DMS114 treated with DMSO at 0.1 percent for 48 hours (cell line): ENCODE data around the gene TCP10L.
"Not testable (repeated sequence)": the region's sequence is repeated elsewhere in the genome, so short reads cannot be mapped to it uniquely, and the experiment has no call there.

Source experiments
- DNase-seq: peaks from one replicate; lab custom pipeline; 2025; ENCODE audit not compliant: unreplicated experiment; lab: John Stamatoyannopoulos, UW

TCP10L gene

GRCh38 chr21:32587120-32587519 lies 1.8 kb upstream of the TCP10L start:
- DNase-seq: no peak

GRCh38 chr21:32585970-32586369 lies 647 bp upstream of the TCP10L start:
- no peak for DNase-seq

GRCh38 chr21:32584472-32584871 lies 851 bp downstream of the TCP10L start:
- DNase-seq: no peak

GRCh38 chr21:32581732-32582131 lies 3.6 kb downstream of the TCP10L start:
- DNase-seq: no peak

GRCh38 chr21:32580949-32581348 lies 4.4 kb downstream of the TCP10L start:
- DNase-seq: no peak

- DNase-seq: no peak
Measured at GRCh38 chr21:32578107-32578691, 7.1 kb downstream of the TCP10L start.

GRCh38 chr21:32576011-32576410 lies 9.3 kb downstream of the TCP10L start:
- no peak for DNase-seq

- no peak for DNase-seq
Measured at GRCh38 chr21:32574946-32575925, 10.1 kb downstream of the TCP10L start.

GRCh38 chr21:32572574-32573420 lies 12.5 kb downstream of the TCP10L start:
- no peak for DNase-seq

- DNase-seq: no peak
Measured at GRCh38 chr21:32570456-32570855, 14.9 kb downstream of the TCP10L start.

GRCh38 chr21:32569261-32570230 lies 15.8 kb downstream of the TCP10L start:
- DNase-seq: peak; percentile 17

GRCh38 chr21:32567626-32568025 lies 17.7 kb downstream of the TCP10L start:
- DNase-seq: no peak

- DNase-seq: no peak
Measured at GRCh38 chr21:32566741-32567389, 18.5 kb downstream of the TCP10L start.

- no peak for DNase-seq
Measured at GRCh38 chr21:32565856-32566465, 19.4 kb downstream of the TCP10L start.

- DNase-seq: no peak
Measured at GRCh38 chr21:32562915-32563314, 22.4 kb downstream of the TCP10L start.

- no peak for DNase-seq
Measured at GRCh38 chr21:32562426-32562825, 22.9 kb downstream of the TCP10L start.

GRCh38 chr21:32561476-32561875 lies 23.8 kb downstream of the TCP10L start:
- DNase-seq: not testable (repeated sequence)

GRCh38 chr21:32560896-32561295 lies 24.4 kb downstream of the TCP10L start:
- DNase-seq: no peak

- no peak for DNase-seq
Measured at GRCh38 chr21:32559006-32559610, 26.2 kb downstream of the TCP10L start.
